Upper lobe of left lung (tissue), 4 donors: ENCODE results near the gene DYSF.

ENCODE experiments used
- EP300 ChIP-seq, 4 donors: sonication (generic); formaldehyde crosslinking; IDR thresholded peaks; one replicate each; pipeline ENCODE4 v1.5.1; 2017; ENCODE audit warnings: antibody characterized with exemption in 4 of 4, control low read depth in 2 of 4
- POLR2A ChIP-seq, 4 donors: fragments of 450-650 bp; IDR thresholded peaks; one replicate each; pipeline ENCODE4 v1.5.1; 2016 to 2017; ENCODE audit warnings: antibody characterized with exemption in 4 of 4, mild to moderate bottlenecking in 2 of 4
- POLR2AphosphoS5 ChIP-seq, 2 donors: sonication (generic); formaldehyde crosslinking; IDR thresholded peaks; one replicate each; pipeline ENCODE4 v1.5.1; 2017; ENCODE audit warnings: antibody characterized with exemption in 2 of 2
- TF ChIP-seq, protein P1 (sequence below), 6 experiments: fragments of 450-650 bp in 4 of 6; fragments of 200-600 bp in 2 of 6; sonication (generic) in 2 of 6; IDR thresholded peaks; one replicate each; pipeline ENCODE4 v1.5.1; 2016 to 2019; ENCODE audit warnings: antibody characterized with exemption in 6 of 6

DNA sequence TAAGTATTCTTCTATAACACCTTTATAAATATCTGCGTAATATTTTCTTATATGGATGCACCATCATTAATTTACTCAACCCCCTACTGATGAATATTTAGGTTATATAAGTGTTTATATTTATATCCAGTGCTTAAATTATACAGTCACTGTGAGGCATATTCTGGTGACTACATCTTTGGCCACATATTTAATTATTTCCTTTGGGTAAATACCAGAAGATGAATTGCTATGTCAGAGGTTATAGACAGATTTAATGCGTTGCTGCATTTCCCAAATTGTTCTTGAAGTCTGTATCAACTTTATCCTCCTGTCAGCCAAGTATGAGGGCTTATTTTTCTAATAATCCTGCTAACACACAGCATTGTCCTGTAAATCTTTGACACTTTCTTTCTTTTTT lies 18.7 kb downstream of the DYSF start:
- TF ChIP-seq, protein P1, sequence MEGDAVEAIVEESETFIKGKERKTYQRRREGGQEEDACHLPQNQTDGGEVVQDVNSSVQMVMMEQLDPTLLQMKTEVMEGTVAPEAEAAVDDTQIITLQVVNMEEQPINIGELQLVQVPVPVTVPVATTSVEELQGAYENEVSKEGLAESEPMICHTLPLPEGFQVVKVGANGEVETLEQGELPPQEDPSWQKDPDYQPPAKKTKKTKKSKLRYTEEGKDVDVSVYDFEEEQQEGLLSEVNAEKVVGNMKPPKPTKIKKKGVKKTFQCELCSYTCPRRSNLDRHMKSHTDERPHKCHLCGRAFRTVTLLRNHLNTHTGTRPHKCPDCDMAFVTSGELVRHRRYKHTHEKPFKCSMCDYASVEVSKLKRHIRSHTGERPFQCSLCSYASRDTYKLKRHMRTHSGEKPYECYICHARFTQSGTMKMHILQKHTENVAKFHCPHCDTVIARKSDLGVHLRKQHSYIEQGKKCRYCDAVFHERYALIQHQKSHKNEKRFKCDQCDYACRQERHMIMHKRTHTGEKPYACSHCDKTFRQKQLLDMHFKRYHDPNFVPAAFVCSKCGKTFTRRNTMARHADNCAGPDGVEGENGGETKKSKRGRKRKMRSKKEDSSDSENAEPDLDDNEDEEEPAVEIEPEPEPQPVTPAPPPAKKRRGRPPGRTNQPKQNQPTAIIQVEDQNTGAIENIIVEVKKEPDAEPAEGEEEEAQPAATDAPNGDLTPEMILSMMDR (IDR thresholded peaks at IDR 0.05) = no peak
- no peak for TF ChIP-seq POLR2A (IDR thresholded peaks at IDR 0.05)
- no peak for TF ChIP-seq EP300 (IDR thresholded peaks at IDR 0.05)
- no peak for TF ChIP-seq POLR2AphosphoS5 (IDR thresholded peaks at IDR 0.05)
